Measurements from ENCODE around the gene B4GALT7.

B4GALT7 gene

DNA sequence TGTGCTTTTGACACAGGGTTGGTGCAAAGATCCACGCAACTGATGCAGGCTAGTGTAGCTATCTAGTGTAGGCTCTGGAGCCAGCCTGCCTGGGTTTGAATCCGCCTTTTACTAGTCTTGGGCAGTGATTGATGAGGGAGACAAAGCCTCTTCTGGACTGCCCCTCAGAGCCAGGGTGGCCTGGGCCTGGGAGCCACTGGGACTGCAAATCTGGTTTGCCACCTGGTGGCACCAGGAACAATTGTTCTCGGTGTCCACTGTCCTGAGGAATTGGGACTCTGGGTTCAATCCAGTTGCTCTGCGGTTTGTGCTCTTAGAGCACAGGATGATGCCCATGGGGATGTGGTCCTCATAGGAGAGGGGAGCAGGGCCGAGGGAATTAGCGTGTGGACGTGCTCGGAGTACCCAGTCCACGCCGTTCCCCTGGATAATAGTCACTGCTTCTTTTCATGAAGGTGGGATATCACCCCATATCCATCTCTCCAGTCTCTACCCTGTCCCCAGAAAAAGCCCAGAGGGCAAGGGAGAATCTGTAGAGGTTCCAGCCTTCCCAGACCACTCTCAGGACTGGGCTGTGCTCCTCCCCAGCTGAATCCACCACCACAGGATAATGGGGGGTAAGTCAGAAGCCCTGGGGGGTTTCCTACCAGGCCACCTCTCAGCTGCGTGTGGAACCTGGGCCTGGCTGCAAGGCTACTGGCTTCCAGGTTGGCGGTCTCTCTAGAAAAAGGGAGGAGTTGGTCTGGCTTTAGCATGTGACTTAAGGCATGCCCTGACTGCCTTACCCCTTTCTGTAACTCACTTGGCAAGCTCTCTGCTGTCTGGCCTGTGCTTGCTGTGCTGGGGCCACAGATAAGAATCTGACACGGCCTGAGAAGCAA is 1.9 kb downstream of the B4GALT7 start:
- H3K27ac ChIP-seq: no peak overlapping the region
- TF ChIP-seq, protein P1, sequence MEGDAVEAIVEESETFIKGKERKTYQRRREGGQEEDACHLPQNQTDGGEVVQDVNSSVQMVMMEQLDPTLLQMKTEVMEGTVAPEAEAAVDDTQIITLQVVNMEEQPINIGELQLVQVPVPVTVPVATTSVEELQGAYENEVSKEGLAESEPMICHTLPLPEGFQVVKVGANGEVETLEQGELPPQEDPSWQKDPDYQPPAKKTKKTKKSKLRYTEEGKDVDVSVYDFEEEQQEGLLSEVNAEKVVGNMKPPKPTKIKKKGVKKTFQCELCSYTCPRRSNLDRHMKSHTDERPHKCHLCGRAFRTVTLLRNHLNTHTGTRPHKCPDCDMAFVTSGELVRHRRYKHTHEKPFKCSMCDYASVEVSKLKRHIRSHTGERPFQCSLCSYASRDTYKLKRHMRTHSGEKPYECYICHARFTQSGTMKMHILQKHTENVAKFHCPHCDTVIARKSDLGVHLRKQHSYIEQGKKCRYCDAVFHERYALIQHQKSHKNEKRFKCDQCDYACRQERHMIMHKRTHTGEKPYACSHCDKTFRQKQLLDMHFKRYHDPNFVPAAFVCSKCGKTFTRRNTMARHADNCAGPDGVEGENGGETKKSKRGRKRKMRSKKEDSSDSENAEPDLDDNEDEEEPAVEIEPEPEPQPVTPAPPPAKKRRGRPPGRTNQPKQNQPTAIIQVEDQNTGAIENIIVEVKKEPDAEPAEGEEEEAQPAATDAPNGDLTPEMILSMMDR (conservative IDR thresholded peaks at IDR 0.05): peak; percentile 61

DNA sequence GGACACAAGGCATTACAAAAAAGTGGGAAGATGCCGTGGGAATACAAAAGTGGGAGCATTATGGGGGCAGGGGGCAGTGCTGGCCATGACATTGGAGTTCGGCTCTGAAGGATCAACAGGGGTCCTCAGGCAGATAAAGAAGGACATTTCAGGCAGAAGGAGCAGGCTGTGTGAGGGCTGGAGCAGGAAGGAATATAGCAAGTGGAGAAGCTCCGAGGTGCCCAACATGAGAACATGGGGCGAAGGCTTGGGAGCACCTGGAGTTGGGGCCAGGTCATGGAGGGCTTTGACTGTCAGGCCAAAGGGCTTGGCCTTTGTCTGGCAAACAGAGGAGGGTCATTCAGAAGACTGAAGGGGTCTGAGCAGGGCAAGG is 2.5 kb downstream of the B4GALT7 start:
- no peak overlapping the region for H3K27ac ChIP-seq
- TF ChIP-seq, protein P1 (conservative IDR thresholded peaks at IDR 0.05): no peak

DNA sequence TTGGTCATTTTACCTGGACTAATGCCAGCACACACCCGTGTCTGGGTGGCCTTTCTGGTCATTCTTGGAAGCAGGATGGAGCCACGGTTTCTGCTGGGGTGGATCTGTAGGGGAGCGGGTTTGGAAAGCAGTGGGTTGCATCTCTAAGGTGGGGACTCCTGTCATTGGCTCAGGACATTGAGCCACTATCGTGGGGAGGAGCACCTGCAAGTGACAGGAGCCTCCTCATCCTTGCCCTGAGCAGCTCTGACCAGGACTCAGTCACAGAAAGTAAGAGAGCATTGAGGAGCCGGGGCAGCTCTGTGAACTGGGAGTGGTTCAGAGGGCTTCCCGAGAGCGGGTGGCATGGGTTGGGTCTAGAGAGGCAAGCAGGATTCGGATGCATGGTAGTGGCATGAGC is 3.7 kb downstream of the B4GALT7 start:
- TF ChIP-seq, protein P1 (conservative IDR thresholded peaks at IDR 0.05): no peak

DNA sequence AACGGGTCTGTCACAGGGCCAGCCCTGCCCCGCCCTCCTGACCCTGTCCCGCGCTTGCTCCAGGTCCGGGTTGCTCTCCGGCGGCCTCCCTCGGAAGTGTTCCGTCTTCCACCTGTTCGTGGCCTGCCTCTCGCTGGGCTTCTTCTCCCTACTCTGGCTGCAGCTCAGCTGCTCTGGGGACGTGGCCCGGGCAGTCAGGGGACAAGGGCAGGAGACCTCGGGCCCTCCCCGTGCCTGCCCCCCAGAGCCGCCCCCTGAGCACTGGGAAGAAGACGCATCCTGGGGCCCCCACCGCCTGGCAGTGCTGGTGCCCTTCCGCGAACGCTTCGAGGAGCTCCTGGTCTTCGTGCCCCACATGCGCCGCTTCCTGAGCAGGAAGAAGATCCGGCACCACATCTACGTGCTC is 4.2 kb downstream of the B4GALT7 start:
- TF ChIP-seq, protein P1 (conservative IDR thresholded peaks at IDR 0.05): no peak
- no peak overlapping the region for H3K27ac ChIP-seq

More for the DNA sequence above, 3.7 kb downstream of the B4GALT7 start:
- H3K27ac ChIP-seq: no peak overlapping the region

DNA sequence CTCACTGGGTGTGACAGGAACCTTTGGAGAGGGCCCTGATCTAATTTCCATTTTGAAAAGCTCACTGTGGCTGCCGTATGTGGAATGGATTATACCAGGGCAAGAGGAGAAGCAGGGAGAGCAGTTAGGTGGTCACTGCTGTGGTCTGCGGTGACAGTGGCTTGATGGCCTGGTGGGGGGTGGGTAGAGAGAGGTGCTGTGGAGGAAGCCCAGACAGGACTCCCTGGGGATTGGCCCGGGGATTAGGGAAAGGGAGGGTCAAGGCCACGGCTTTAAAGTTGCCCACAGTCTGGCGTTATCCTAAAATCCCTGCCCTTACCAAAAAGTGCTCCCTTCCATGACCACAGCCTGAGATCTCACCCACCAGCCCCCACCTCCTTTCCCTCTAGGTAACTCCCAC is 4.7 kb downstream of the B4GALT7 start:
- TF ChIP-seq, protein P1 (conservative IDR thresholded peaks at IDR 0.05): no peak
- no peak overlapping the region for H3K27ac ChIP-seq

DNA sequence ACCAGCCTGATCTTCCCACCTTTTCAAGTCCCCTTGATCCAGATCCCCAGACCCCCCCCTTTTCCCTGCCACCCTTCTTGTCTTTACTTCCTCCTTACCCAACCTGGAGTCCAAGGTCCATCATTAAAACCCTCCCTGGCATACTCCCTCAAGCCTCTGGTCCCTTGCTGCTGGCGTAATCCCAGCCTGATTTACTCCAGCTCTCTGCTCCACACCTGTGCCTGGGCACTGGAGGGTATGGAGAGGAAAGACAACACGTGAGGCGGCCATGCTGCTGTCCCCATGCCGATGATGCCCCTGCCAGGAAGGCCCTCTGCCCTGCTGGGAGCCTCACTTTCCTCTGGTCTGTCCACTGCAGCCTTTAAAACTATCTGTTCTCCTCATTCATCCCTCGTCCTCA is 5.1 kb downstream of the B4GALT7 start:
- TF ChIP-seq, protein P1 (conservative IDR thresholded peaks at IDR 0.05): no peak

DNA sequence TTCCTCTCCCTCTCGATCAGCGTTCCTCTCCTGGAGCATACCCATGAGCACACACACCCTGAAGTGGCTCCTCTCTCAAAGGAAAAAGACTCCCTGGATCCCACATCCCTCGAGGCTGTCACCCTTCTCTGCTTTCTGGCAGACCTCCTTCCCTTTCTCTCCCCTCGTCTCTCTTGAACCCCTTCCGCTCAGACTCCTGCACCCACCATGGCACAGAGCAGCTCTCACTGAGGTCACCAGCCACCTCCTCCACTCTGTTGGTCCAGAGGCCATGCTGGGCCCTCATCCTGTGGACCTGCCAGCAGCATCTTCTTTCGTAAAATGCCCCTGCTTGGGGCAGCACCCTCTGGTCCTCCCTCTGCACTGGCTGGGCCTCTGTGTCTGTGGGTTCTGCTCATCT is 5.7 kb downstream of the B4GALT7 start:
- no peak overlapping the region for H3K27ac ChIP-seq
- TF ChIP-seq, protein P1 (conservative IDR thresholded peaks at IDR 0.05): no peak

More for the DNA sequence above, 5.1 kb downstream of the B4GALT7 start:
- no peak overlapping the region for H3K27ac ChIP-seq
